ENCODE results near the gene CD9.

DNA sequence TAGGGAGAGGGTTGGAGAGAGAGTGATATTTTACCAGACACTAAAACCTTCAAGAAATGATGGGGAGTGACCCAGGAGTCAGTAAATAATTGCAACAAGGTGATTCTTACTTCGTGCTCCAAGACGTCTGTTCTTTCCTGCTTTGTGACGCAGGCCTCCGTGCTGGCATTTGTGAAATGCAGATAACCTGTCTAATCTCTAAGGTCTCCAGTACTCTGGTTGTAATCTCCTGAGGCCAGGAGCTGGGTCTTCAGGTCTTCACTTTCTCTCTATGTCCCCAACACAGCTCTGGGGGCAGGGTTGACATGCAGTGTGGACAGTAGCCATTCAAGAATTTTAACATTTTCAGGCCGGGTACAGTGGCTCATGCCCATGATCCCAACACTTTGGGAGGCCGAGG is 53.1 kb downstream of the CD9 start:
- no peak for TF ChIP-seq POLR2AphosphoS5 (IDR thresholded peaks at IDR 0.05; ENCODE audit: low read depth, low read length)
- TF ChIP-seq TAF1 (IDR thresholded peaks at IDR 0.05; ENCODE audit: low read depth, low read length): no peak
- no peak for TF ChIP-seq POLR2A (IDR thresholded peaks at IDR 0.05; ENCODE audit: low read depth, low read length)
- no peak for TF ChIP-seq POU2F2 (IDR thresholded peaks at IDR 0.05; ENCODE audit: low read depth, low read length)
- TF ChIP-seq SPI1 (IDR thresholded peaks at IDR 0.05; ENCODE audit: low read depth, low read length): no peak
